SU-DHL-6 (cell line): ENCODE measurements around the gene ANO10.

Source experiments
- H2AFZ ChIP-seq: fragments of 200-600 bp; sonication (generic); 2 replicates; pipeline ENCODE4 v1.6.1; 2014; ENCODE audit warnings: low read depth, mild to moderate bottlenecking, moderate library complexity, mixed read lengths, antibody characterized with exemption, low read length; ENCODE audit not compliant: severe bottlenecking
- H3F3A ChIP-seq: fragments of 200-600 bp; shearing (Covaris generic); 2 replicates; pipeline ENCODE4 v1.6.0; 2016; ENCODE audit warnings: antibody characterized with exemption, mild to moderate bottlenecking; ENCODE audit not compliant: insufficient read depth
- H3K27ac ChIP-seq: fragments of 200-600 bp; sonication (generic); 2 replicates; pipeline ENCODE4 v1.5.1; 2016; ENCODE audit warnings: low read depth, mild to moderate bottlenecking, low read length, moderate library complexity, mixed read lengths
- H3K27me3 ChIP-seq: fragments of 200-600 bp; sonication (generic), shearing (Covaris generic); 2 replicates; pipeline ENCODE4 v1.6.0; 2014; ENCODE audit warnings: mild to moderate bottlenecking, low read length
- H3K36me3 ChIP-seq: fragments of 200-600 bp; sonication (generic); 2 replicates; pipeline ENCODE4 v1.6.1; 2014; ENCODE audit warnings: mild to moderate bottlenecking, low read length, mixed read lengths
- H3K4me2 ChIP-seq: fragments of 300-600, 200-600 bp; shearing (Covaris generic), sonication (generic); 2 replicates; pipeline ENCODE4 v1.6.0; 2014; ENCODE audit warnings: low read length, low read depth, mild to moderate bottlenecking; ENCODE audit not compliant: poor library complexity, severe bottlenecking
- H3K4me3 ChIP-seq: fragments of 200-600 bp; sonication (generic); 2 replicates; pipeline ENCODE4 v1.5.1; 2014; ENCODE audit warnings: antibody characterized with exemption, low read length, mild to moderate bottlenecking, mixed read lengths; ENCODE audit not compliant: insufficient read depth, poor library complexity, severe bottlenecking
- H3K79me2 ChIP-seq: fragments of 200-600 bp; sonication (generic); 2 replicates; pipeline ENCODE4 v1.6.1; 2014; ENCODE audit warnings: mild to moderate bottlenecking, low read length, moderate library complexity; ENCODE audit not compliant: insufficient read depth
- H3K9ac ChIP-seq: fragments of 200-600 bp; sonication (generic); 2 replicates; pipeline ENCODE4 v1.7.0; 2014; ENCODE audit warnings: mild to moderate bottlenecking, low read length
- H3K9me2 ChIP-seq: fragments of 200-600 bp; sonication (generic); replicated peaks from 2 replicates; pipeline ENCODE4 v1.6.1; 2014; ENCODE audit warnings: low read length; ENCODE audit not compliant: insufficient read depth
- H3K9me3 ChIP-seq: fragments of 200-600 bp; sonication (generic); 2 replicates; pipeline ENCODE4 v1.6.1; 2014; ENCODE audit warnings: low read length, mixed read lengths; ENCODE audit not compliant: insufficient read depth
- H4K20me1 ChIP-seq: fragments of 200-600 bp; sonication (generic); 2 replicates; pipeline ENCODE4 v1.6.1; 2014; ENCODE audit warnings: low read depth, mild to moderate bottlenecking, antibody characterized with exemption, low read length, moderate library complexity, mixed read lengths
- EZH2phosphoT487 ChIP-seq: fragments of 200-600 bp; sonication (generic), shearing (Covaris generic); conservative IDR thresholded peaks from 2 replicates; pipeline ENCODE4 v1.6.1; 2018; ENCODE audit warnings: mild to moderate bottlenecking, antibody characterized with exemption, low read length, moderate library complexity, mixed read lengths
- TF ChIP-seq, protein P1 (sequence below): fragments of 200-600 bp; sonication (generic); IDR thresholded peaks from one replicate; pipeline ENCODE4 v1.5.1; 2017; ENCODE audit warnings: antibody characterized with exemption, mild to moderate bottlenecking, low read length, moderate library complexity; ENCODE audit not compliant: insufficient read depth, poor library complexity, severe bottlenecking

Gene ANO10

DNA sequence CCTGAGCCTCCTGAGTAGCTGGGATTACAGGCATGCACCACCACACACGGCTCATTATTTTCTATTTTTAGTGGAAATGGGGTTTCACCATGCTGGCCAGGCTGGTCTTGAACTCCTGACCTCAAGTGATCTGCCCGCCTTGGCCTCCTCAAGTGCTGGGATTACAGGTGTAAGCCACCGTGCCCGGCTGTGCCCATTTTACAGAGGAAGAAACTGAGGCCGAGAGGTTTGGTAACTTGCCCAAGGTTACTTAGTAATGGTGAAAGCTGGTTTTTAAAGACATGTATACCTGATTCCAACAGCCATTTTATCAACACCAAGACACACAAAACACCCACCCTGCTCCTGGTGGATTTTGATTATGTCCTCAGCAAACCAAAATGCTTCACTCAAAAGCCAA, 206.7 kb downstream of the ANO10 start:
- TF ChIP-seq, protein P1, sequence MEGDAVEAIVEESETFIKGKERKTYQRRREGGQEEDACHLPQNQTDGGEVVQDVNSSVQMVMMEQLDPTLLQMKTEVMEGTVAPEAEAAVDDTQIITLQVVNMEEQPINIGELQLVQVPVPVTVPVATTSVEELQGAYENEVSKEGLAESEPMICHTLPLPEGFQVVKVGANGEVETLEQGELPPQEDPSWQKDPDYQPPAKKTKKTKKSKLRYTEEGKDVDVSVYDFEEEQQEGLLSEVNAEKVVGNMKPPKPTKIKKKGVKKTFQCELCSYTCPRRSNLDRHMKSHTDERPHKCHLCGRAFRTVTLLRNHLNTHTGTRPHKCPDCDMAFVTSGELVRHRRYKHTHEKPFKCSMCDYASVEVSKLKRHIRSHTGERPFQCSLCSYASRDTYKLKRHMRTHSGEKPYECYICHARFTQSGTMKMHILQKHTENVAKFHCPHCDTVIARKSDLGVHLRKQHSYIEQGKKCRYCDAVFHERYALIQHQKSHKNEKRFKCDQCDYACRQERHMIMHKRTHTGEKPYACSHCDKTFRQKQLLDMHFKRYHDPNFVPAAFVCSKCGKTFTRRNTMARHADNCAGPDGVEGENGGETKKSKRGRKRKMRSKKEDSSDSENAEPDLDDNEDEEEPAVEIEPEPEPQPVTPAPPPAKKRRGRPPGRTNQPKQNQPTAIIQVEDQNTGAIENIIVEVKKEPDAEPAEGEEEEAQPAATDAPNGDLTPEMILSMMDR = no peak
- no peak for TF ChIP-seq EZH2phosphoT487
- Histone ChIP-seq H3K27me3 (no peaks in the 10 kb centered on the region), H3K9me2 (no peaks in the 10 kb centered on the region), H4K20me1 (no peaks in the 10 kb centered on the region), H3K4me2 (no peak overlapping the region), H3K27ac (no peak overlapping the region), H3K4me3 (no peak overlapping the region), H3K36me3 (no peaks in the 10 kb centered on the region), H2AFZ (no peak overlapping the region), H3K9ac (no peak overlapping the region), H3F3A (no peaks in the 10 kb centered on the region), H3K9me3 (no peaks in the 10 kb centered on the region), H3K79me2 (no peaks in the 10 kb centered on the region)

DNA sequence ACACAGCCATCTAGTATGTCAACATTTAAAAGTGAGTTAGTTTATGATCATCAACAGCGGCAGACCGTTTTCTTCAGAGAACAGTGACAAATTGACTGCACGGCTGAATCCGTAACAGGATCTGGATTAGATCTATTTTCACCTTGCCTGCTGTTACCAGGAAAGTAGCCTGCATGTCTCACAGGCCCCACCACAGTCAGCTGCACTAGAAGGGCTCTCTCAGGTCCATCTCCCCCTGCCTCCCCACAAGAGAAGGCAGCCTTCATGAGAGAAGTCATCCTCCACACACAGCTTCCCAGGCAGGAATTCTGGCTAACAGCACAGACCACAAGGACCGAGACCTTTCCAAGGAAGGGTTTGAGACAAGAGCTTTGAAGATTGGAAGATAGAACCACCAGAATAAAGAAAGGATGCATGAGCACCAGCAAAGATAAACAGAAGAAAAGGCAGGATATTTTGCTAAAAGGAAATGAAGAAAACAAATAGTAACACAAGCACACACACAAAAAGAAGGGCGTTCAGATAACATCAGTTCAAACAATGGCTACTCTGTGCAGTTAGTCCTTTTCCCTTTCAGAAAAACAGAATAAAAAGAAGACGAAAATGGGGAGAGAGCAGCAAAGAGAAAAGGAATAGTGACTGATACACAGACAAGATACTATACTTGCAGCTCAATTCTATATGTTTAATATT, 208.0 kb downstream of the ANO10 start:
- H3K9me3 ChIP-seq = no peaks in the 10 kb centered on the region
- H3K27ac ChIP-seq = no peak overlapping the region
- H3K4me2 ChIP-seq = no peak overlapping the region
- no peak overlapping the region for H3K4me3 ChIP-seq
- H3F3A ChIP-seq = no peaks in the 10 kb centered on the region
- no peaks in the 10 kb centered on the region for H3K27me3 ChIP-seq
- TF ChIP-seq, protein P1 = no peak
- TF ChIP-seq EZH2phosphoT487 = no peak
- H3K36me3 ChIP-seq = no peaks in the 10 kb centered on the region
- no peaks in the 10 kb centered on the region for H3K79me2 ChIP-seq
- no peaks in the 10 kb centered on the region for H4K20me1 ChIP-seq
- no peak overlapping the region for H3K9ac ChIP-seq
- no peak overlapping the region for H2AFZ ChIP-seq
- H3K9me2 ChIP-seq = no peaks in the 10 kb centered on the region

DNA sequence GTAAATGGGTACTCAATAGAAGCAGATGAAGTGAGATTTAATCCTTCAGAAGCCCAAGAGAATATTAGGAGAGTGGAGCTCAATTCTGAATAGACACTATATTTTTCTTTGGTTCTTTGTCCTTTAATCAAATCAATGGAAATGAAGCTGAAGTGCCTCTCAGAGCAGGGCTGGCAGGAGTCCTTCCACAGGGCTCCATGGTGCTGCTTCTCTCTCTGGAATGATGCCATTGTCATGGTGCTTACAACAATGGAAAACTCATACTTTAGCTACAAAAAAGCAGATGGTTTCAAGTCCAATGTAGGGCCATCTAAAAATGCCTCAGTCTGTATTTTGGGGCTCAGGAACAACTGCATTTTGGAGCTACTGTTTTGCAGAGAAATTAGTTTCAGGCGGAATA, 210.4 kb downstream of the ANO10 start:
- H3K9me2 ChIP-seq = no peaks in the 10 kb centered on the region
- no peak overlapping the region for H3K27ac ChIP-seq
- no peaks in the 10 kb centered on the region for H4K20me1 ChIP-seq
- no peak overlapping the region for H3K4me3 ChIP-seq
- no peak overlapping the region for H3K9ac ChIP-seq
- no peaks in the 10 kb centered on the region for H3K9me3 ChIP-seq
- no peak overlapping the region for H3K4me2 ChIP-seq
- TF ChIP-seq, protein P1 = no peak
- TF ChIP-seq EZH2phosphoT487 = no peak
- no peaks in the 10 kb centered on the region for H3K79me2 ChIP-seq
- no peaks in the 10 kb centered on the region for H3K27me3 ChIP-seq
- H3K36me3 ChIP-seq = no peaks in the 10 kb centered on the region
- no peak overlapping the region for H2AFZ ChIP-seq
- no peaks in the 10 kb centered on the region for H3F3A ChIP-seq
